ENCODE data around the gene FHIT. TPM values are rescaled to one million over a fixed set of nuclear protein-coding genes. Genes with fewer than 3 reads are reported as not detected.

Gene FHIT
- total RNA-seq, 2 experiments from 2014 or later, result 9.6 to 9.7 TPM

DNA sequence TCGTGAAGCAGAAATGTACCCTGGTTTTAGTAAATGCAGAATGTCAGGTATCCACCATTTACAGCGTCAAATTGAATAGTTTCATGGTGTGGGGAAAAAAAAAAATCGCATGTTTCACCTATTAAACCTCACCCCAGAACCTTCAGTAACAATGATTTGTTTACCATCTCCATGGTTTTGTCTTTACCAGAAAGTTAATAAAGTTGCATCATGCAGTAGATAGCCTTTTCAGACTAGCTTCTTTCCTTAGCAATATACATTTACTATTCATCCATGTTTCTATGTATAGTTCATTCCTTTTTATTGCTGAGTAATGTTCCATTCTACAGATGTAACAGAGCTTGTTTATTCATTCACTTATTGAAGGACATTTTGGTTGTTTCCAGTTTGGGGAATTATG lies 1066.1 kb downstream of the FHIT start:
- H3K27ac Mint-ChIP-seq, result no peak overlapping the region
- POLR2A ChIA-PET, result no interaction called here

DNA sequence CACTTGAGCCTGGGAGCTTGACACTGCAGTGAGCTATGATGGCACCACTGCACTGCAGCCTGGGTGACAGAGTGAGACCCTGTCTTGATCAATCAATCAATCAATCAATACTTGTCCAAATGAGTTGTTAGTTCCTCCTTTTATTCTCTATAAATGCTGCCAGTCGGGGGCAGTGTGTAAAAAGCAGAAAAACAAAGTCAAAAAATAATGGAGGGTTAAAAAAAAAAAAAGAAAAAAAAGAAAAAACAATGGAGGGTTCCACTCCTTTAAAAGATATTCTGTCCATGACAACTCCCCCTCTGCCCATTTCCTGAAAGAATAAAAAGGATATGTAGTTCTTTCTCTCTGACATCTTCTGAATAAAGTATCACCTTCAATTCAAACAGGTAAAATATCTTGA lies 1068.6 kb downstream of the FHIT start:
- H3K4me3 Mint-ChIP-seq, result no peak overlapping the region

More for the DNA sequence above, 1066.1 kb downstream of the FHIT start:
- peaks cover 27% of the 10 kb centered on the region for H3K4me1 Mint-ChIP-seq
- no peak for DNase-seq
- no peak overlapping the region for H3K4me3 Mint-ChIP-seq
- H3K27me3 Mint-ChIP-seq, result no peaks in the 10 kb centered on the region
- peaks cover 9% of the 10 kb centered on the region for H3K9me3 Mint-ChIP-seq
- H3K36me3 Mint-ChIP-seq (ENCODE audit: low read depth), result no peaks in the 10 kb centered on the region
- CTCF ChIA-PET, result no interaction called here

DNA sequence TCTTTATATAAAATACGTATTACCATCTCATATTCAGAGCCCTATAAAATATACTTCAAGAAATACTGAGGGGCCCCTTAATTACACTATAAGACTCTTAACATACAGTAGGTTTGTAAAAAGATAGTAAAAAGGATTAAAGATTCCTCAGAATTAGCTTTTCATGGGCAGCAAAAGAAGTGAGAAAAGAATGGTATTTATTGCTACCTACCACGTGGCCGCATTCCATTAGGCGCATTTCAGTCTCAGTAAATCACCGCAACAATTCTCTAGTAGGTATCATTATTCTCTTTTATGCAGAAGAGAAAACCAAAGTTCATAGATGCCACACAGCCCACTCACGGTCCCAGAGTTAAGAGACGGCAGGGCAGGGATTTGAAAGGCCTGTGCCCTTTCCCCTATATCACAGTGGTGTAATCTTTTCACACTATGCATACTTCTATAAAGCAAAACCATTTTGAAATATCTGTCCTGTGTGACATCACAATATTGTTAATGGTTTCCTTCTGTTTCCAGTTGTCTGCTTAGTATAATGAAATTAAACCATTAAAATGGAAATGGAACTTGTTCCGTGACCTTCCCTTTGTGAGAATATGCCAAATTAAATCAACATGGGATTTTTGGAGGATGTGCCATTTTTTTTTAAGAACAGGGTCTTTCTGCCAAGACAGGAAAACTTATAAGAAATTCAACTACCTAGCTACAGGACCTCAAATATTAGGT lies 1072.2 kb downstream of the FHIT start:
- Mint-ChIP-seq H3K36me3 (ENCODE audit: low read depth) (no peaks in the 10 kb centered on the region), H3K27me3 (no peaks in the 10 kb centered on the region), H3K4me1 (peaks cover 3% of the 10 kb centered on the region), H3K4me3 (no peak overlapping the region), H3K9me3 (peaks cover 3% of the 10 kb centered on the region), H3K27ac (no peak overlapping the region)
- ChIA-PET CTCF (no interaction called here), POLR2A (no interaction called here)
- no peak for DNase-seq

More for the DNA sequence above, 1068.6 kb downstream of the FHIT start:
- H3K27ac Mint-ChIP-seq, result no peak overlapping the region
- H3K4me1 Mint-ChIP-seq, result peaks cover 14% of the 10 kb centered on the region
- H3K36me3 Mint-ChIP-seq (ENCODE audit: low read depth), result no peaks in the 10 kb centered on the region
- H3K9me3 Mint-ChIP-seq, result peaks cover 9% of the 10 kb centered on the region
- CTCF ChIA-PET, result interaction anchor here (0.6 kb wide), 1 partner anchor 9 kb away, joined by 4 read pairs; no protein-coding TSS in a partner anchor
- no peaks in the 10 kb centered on the region for H3K27me3 Mint-ChIP-seq
- DNase-seq, result no peak
- POLR2A ChIA-PET, result no interaction called here

DNA sequence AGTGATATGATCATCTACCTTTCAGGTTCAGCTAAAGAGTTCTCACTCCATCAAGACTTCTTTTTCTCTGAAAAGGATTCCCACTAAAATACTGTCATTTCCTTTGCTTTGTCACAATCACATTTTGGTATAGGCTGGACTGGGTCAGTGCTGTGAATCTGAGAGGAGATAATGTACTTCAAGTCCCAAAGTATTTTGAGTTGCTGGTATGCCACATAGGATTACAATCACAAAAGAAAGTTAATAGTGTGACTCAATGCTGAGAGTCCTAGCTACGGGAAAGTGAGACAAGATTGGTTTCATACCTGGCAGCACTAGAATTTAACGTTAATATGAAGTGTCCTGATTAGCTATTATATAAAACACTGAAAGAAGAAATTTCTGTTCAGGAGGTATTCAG lies 1073.5 kb downstream of the FHIT start:
- Mint-ChIP-seq H3K4me3 (no peak overlapping the region), H3K4me1 (peaks cover 3% of the 10 kb centered on the region), H3K27me3 (no peaks in the 10 kb centered on the region), H3K36me3 (ENCODE audit: low read depth) (no peaks in the 10 kb centered on the region), H3K27ac (no peak overlapping the region), H3K9me3 (peaks cover 3% of the 10 kb centered on the region)
- ChIA-PET POLR2A (no interaction called here), CTCF (no interaction called here)
- no peak for DNase-seq

DNA sequence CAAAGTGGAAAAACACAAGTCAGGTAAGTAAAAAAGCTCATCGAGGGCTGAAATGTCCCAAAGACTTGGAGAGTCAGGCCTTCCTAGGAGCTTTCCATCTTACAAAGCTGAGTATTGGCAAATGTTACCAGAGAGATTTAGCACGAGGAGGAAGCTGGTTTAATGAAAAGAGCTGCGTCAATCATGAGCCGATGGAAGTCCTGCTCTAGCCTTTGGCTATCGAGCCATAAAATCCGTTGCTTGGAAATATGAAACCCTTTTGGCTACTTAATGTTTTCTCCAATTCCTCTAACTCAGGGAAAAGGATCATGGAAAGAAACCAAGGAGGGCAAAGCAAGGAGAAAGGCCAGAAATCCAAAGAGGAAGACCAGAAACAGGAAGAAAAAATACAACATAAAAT lies 1074.6 kb downstream of the FHIT start:
- Mint-ChIP-seq H3K9me3 (peaks cover under 1% of the 10 kb centered on the region), H3K27me3 (no peaks in the 10 kb centered on the region), H3K36me3 (ENCODE audit: low read depth) (no peaks in the 10 kb centered on the region), H3K4me1 (peaks cover 3% of the 10 kb centered on the region), H3K27ac (no peak overlapping the region), H3K4me3 (no peak overlapping the region)
- DNase-seq, result no peak
- POLR2A ChIA-PET, result no interaction called here
- CTCF ChIA-PET, result no interaction called here

DNA sequence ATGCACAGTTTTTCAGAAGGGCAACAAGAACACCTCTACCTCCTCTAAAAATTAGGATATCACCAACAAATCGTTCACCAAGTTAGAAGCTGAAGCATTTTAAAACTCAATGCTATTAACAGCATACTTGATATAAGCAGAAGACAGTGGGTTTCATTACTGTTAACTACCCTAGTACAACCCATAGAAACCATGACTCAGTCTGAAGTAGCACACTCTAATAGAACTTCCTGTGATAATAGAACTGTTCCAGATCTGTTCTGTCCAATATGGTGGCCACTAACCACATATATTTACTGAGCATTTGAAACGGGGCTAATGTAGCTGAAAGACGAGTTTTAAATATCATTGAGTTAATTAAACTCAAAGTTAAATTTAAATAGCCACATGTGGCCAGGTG lies 1075.6 kb downstream of the FHIT start:
- ChIA-PET POLR2A (no interaction called here), CTCF (no interaction called here)
- H3K27me3 Mint-ChIP-seq, result no peaks in the 10 kb centered on the region
- H3K36me3 Mint-ChIP-seq (ENCODE audit: low read depth), result no peaks in the 10 kb centered on the region
- no peaks in the 10 kb centered on the region for H3K9me3 Mint-ChIP-seq
- DNase-seq, result no peak
- no peak overlapping the region for H3K4me3 Mint-ChIP-seq
- no peak overlapping the region for H3K27ac Mint-ChIP-seq
- peaks cover 3% of the 10 kb centered on the region for H3K4me1 Mint-ChIP-seq

DNA sequence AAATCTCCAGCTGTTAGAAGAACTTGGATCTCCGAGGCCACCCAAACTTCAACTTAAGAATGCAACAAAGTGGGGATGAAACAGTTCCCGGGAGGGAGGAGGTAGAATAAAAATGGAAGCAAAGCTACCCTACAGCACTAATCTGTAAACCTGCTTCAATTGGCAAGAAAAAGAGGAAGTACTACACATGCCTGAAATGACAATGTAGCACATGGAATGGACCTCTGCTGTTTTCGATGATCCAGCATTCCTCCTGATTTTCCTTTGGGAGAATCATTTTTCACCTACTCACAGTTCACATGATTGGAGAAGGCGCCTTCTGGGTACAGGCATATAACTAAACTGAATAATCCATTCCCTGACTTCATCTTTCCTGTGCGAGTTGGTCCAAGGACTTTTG lies 1081.5 kb downstream of the FHIT start:
- Mint-ChIP-seq H3K27ac (no peak overlapping the region), H3K9me3 (no peaks in the 10 kb centered on the region), H3K36me3 (ENCODE audit: low read depth) (no peaks in the 10 kb centered on the region), H3K4me3 (no peak overlapping the region), H3K4me1 (no peaks in the 10 kb centered on the region), H3K27me3 (no peaks in the 10 kb centered on the region)
- no peak for DNase-seq
- POLR2A ChIA-PET, result no interaction called here
- CTCF ChIA-PET, result no interaction called here

DNA sequence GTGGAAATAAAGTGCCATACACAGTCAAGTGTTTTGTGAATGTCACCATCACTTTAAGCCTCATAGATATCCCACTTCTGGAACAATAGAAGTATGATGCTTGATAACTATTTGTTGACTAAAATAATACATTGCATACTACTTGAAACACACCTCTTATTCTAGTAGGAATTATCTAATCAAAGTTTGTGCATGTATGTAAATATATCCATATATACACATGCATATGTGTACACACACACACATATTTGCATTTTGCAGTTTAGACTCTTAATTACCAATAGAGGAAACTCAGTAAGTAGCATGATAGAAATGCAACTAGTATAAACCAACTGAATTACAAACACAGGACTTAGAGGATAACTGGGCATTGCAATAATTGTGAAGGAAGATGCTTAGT lies 1084.1 kb downstream of the FHIT start:
- Mint-ChIP-seq H3K4me3 (no peak overlapping the region), H3K27ac (no peak overlapping the region), H3K4me1 (no peaks in the 10 kb centered on the region), H3K36me3 (ENCODE audit: low read depth) (no peaks in the 10 kb centered on the region), H3K27me3 (no peaks in the 10 kb centered on the region), H3K9me3 (no peaks in the 10 kb centered on the region)
- ChIA-PET POLR2A (no interaction called here), CTCF (no interaction called here)
- no peak for DNase-seq

DNA sequence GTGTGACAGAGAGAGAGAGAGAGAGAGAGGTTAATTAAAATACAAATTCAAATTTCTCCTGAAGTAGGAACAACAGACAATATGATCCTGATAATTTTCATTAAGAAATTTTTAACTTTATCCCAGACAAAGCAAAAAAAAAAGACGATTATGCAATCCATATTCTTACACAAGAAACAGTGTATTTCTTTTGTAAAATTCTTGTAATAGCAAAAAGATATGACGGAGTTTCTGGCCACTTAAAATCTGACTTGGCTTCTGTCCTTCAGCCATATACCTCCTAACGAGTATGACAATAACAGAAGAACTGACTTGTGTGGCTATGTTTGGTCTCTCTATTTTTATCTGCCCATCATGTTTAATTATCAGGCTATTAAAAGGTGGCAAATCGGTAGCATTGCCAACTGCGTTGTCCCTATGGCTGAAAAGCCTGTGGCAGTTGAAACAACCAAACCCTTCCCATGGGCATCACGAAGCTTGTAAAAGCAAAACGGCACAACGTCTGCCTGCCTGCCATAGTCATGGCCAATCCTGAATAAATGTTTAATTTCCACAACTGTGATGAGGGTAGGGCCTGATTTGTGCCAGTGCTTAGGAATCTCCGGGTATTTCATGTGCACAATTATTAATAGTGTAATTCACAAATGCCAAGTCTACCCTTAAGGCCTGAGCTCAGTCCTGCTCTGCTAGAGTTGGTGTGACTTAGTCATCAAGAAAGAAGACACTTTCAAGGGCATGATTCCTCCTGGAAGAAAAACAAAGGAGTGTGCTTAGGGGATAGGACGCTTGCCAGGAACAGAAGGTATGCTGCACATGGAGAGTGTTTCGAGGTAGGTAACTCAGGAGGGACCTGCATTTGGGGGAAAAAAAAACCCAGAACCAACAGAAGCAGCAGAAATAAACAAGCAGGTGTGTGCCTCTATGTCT lies 1090.2 kb downstream of the FHIT start:
- H3K9me3 Mint-ChIP-seq, result no peaks in the 10 kb centered on the region
- H3K27ac Mint-ChIP-seq, result no peak overlapping the region
- no peak for DNase-seq
- ChIA-PET POLR2A (no interaction called here), CTCF (no interaction called here)
- H3K36me3 Mint-ChIP-seq (ENCODE audit: low read depth), result no peaks in the 10 kb centered on the region
- no peak overlapping the region for H3K4me3 Mint-ChIP-seq
- H3K27me3 Mint-ChIP-seq, result no peaks in the 10 kb centered on the region
- H3K4me1 Mint-ChIP-seq, result no peaks in the 10 kb centered on the region

DNA sequence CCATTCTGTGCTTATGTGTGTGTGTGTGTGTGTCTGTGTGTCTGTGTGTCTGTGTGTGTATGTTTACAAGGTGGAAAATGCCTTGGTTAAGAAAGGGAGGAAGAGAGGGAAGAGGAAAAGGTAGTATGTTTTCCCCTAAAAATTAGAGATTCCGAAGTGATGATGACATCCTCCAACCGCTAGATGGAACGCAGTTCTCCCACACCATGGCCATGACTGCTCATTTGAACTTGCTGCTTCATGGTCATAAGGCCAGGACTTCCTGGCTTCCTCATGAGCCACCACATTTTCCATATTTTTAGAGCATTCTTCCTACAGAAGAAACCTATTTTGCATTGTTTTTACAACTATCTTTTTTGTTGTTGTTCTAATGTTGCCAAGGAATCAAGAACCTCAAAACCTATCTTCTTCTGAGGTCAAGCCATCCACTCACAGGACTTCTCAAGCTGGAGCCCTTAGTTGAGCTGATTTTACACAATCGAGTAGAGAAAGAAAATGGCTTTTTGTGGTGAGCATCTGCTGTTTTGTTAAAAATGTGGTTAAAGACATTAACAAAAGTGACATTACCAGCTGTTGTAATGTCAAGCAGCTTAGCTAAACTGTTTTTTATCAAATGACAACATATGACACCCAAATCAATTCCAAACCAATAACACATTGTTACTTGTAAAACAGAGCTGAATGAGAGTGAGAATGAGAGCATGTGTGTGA lies 1091.0 kb downstream of the FHIT start:
- no peak for DNase-seq
- ChIA-PET CTCF (no interaction called here), POLR2A (no interaction called here)
- H3K4me1 Mint-ChIP-seq, result no peaks in the 10 kb centered on the region
- H3K27ac Mint-ChIP-seq, result no peak overlapping the region
- no peak overlapping the region for H3K4me3 Mint-ChIP-seq
- H3K27me3 Mint-ChIP-seq, result no peaks in the 10 kb centered on the region
- H3K9me3 Mint-ChIP-seq, result no peaks in the 10 kb centered on the region
- no peaks in the 10 kb centered on the region for H3K36me3 Mint-ChIP-seq (ENCODE audit: low read depth)

DNA sequence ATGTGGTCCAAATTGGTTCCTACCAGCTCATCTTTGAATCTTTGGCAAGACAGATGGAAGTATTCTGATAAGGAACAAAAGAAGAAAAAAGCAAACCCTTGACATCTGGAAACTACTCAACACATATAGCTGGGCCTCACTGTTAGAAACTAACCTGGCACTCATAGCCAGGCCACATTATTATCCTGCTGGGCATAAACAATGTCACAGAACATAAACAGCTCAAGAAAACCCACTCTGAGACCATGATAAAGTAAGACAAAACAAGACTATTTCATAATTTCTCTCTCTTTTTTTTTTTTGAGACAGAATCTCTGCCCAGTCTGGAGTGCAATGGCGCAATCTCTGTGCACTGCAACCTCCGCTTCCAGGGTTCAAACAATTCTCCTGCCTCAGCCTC lies 1093.2 kb downstream of the FHIT start:
- CTCF ChIA-PET, result no interaction called here
- H3K4me1 Mint-ChIP-seq, result no peaks in the 10 kb centered on the region

DNA sequence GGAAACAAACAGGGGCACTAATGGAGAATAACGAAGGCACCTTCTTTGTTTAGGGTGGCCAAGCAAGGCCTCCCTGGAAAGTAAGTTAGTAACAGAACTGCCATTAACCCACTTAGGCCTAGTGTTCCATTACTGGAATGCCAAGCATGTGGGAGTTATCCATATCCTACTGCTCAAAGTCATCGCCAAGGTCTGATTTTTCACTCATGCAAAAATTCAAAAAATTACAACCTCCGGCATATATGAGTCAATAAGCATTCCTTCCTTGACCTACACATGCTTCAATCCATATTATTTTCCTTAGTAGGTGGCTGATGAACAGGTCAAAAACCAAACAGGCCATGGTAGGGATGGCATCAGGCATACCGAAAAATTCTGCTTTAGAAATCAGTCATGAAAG lies 1097.2 kb downstream of the FHIT start:
- DNase-seq, result no peak
- H3K4me3 Mint-ChIP-seq, result no peak overlapping the region
- H3K27ac Mint-ChIP-seq, result no peak overlapping the region
- no peaks in the 10 kb centered on the region for H3K36me3 Mint-ChIP-seq (ENCODE audit: low read depth)
- H3K4me1 Mint-ChIP-seq, result no peaks in the 10 kb centered on the region
- H3K27me3 Mint-ChIP-seq, result no peaks in the 10 kb centered on the region
- ChIA-PET POLR2A (no interaction called here), CTCF (no interaction called here)
- H3K9me3 Mint-ChIP-seq, result peaks cover 3% of the 10 kb centered on the region

More for the DNA sequence above, 1093.2 kb downstream of the FHIT start:
- Mint-ChIP-seq H3K27ac (no peak overlapping the region), H3K4me3 (no peak overlapping the region), H3K27me3 (no peaks in the 10 kb centered on the region), H3K36me3 (ENCODE audit: low read depth) (no peaks in the 10 kb centered on the region), H3K9me3 (no peaks in the 10 kb centered on the region)
- POLR2A ChIA-PET, result no interaction called here
- no peak for DNase-seq

DNA sequence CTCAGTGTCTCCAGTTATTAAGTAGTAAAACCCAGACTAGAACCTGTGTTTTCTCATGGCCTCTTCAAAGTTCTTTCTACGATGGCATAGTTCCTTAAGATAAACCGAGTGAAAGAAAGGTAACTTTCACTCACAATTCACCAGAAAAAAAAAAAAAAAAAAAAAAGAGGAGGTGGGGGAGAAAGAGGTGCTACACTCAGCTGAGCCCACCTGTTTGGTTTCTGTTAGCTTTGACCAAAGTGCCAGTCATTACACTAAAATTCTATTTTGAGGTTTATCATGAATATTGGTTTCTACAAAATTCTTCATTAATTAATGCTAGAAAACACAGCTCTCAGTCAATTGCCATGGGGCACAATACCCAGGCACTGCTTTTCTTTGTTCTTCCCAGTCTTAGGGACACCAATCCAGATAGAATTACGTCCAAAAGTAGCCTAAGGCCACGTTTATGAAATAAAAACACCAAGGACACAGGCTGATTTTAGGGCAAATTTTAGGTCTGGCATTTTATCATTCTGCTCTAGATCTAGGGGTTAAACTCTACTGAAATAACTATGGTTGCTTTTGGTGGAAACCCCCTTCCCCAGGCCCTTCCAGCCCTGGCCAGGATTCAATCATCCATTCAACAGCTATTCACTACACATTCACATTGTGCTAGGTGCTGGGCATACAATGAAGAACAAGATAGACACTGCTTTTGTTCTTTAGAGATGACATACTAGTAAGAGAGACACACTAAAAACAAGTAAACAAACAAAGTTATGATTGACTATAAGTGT lies 1097.8 kb downstream of the FHIT start:
- H3K27me3 Mint-ChIP-seq, result no peaks in the 10 kb centered on the region
- CTCF ChIA-PET, result no interaction called here
- POLR2A ChIA-PET, result no interaction called here
- DNase-seq, result no peak
- H3K27ac Mint-ChIP-seq, result no peak overlapping the region
- peaks cover 3% of the 10 kb centered on the region for H3K9me3 Mint-ChIP-seq
- no peak overlapping the region for H3K4me3 Mint-ChIP-seq
- H3K36me3 Mint-ChIP-seq (ENCODE audit: low read depth), result no peaks in the 10 kb centered on the region
- H3K4me1 Mint-ChIP-seq, result no peaks in the 10 kb centered on the region
